ENCODE data around the gene RASGEF1C. TPM values are rescaled to one million over a fixed set of nuclear protein-coding genes. Genes with fewer than 3 reads are reported as not detected.

The RASGEF1C gene
- total and polyA plus RNA-seq, 2 of the 13 experiments (the other 11 are each of a cell fraction or from before 2014, with no cell fraction given), result not detected

GRCh38 chr5:180071531-180072255 is 137.3 kb downstream of the RASGEF1C start, which contains the start of gene RNF130 (continued):
- TF ChIP-seq, protein P1, sequence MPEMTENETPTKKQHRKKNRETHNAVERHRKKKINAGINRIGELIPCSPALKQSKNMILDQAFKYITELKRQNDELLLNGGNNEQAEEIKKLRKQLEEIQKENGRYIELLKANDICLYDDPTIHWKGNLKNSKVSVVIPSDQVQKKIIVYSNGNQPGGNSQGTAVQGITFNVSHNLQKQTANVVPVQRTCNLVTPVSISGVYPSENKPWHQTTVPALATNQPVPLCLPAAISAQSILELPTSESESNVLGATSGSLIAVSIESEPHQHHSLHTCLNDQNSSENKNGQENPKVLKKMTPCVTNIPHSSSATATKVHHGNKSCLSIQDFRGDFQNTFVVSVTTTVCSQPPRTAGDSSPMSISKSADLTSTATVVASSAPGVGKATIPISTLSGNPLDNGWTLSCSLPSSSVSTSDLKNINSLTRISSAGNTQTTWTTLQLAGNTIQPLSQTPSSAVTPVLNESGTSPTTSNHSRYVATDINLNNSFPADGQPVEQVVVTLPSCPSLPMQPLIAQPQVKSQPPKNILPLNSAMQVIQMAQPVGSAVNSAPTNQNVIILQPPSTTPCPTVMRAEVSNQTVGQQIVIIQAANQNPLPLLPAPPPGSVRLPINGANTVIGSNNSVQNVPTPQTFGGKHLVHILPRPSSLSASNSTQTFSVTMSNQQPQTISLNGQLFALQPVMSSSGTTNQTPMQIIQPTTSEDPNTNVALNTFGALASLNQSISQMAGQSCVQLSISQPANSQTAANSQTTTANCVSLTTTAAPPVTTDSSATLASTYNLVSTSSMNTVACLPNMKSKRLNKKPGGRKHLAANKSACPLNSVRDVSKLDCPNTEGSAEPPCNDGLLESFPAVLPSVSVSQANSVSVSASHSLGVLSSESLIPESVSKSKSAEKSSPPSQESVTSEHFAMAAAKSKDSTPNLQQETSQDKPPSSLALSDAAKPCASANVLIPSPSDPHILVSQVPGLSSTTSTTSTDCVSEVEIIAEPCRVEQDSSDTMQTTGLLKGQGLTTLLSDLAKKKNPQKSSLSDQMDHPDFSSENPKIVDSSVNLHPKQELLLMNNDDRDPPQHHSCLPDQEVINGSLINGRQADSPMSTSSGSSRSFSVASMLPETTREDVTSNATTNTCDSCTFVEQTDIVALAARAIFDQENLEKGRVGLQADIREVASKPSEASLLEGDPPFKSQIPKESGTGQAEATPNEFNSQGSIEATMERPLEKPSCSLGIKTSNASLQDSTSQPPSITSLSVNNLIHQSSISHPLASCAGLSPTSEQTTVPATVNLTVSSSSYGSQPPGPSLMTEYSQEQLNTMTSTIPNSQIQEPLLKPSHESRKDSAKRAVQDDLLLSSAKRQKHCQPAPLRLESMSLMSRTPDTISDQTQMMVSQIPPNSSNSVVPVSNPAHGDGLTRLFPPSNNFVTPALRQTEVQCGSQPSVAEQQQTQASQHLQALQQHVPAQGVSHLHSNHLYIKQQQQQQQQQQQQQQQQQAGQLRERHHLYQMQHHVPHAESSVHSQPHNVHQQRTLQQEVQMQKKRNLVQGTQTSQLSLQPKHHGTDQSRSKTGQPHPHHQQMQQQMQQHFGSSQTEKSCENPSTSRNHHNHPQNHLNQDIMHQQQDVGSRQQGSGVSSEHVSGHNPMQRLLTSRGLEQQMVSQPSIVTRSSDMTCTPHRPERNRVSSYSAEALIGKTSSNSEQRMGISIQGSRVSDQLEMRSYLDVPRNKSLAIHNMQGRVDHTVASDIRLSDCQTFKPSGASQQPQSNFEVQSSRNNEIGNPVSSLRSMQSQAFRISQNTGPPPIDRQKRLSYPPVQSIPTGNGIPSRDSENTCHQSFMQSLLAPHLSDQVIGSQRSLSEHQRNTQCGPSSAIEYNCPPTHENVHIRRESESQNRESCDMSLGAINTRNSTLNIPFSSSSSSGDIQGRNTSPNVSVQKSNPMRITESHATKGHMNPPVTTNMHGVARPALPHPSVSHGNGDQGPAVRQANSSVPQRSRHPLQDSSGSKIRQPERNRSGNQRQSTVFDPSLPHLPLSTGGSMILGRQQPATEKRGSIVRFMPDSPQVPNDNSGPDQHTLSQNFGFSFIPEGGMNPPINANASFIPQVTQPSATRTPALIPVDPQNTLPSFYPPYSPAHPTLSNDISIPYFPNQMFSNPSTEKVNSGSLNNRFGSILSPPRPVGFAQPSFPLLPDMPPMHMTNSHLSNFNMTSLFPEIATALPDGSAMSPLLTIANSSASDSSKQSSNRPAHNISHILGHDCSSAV (CRISPR knock-in tag; IDR thresholded peaks at IDR 0.05; ENCODE audit: borderline replicate concordance), result peak; percentile 69; the same call in 1 of the 2 replicates
- TF ChIP-seq HES4 (CRISPR knock-in tag; IDR thresholded peaks at IDR 0.05; ENCODE audit: borderline replicate concordance) (peak; percentile 97), KDM5B (CRISPR knock-in tag; IDR thresholded peaks at IDR 0.05; ENCODE audit: borderline replicate concordance) (peak; percentile 98), GABPB1 (CRISPR knock-in tag; IDR thresholded peaks at IDR 0.05) (peak; percentile 72), SIN3B (IDR thresholded peaks at IDR 0.05; ENCODE audit: low read length) (no peak), ZNF326 (CRISPR knock-in tag; IDR thresholded peaks at IDR 0.05; ENCODE audit: borderline replicate concordance) (no peak), ZC3H13 (CRISPR knock-in tag; IDR thresholded peaks at IDR 0.05) (peak; percentile 93), MZF1 (CRISPR knock-in tag; IDR thresholded peaks at IDR 0.05; ENCODE audit: borderline replicate concordance) (no peak), PRMT3 (CRISPR knock-in tag; IDR thresholded peaks at IDR 0.05; ENCODE audit: borderline replicate concordance, low read depth) (peak; percentile 95), ZBTB25 (CRISPR knock-in tag; IDR thresholded peaks at IDR 0.05) (0 out of 2 replicates have a peak, but pooled peaks have one; percentile 53), ZNF562 (CRISPR knock-in tag; IDR thresholded peaks at IDR 0.05; ENCODE audit: borderline replicate concordance) (peak; percentile 96), ZNF577 (CRISPR knock-in tag; IDR thresholded peaks at IDR 0.05; ENCODE audit: borderline replicate concordance, low read depth) (peak; percentile 90; the same call in 1 of the 2 replicates), HNRNPL (IDR thresholded peaks at IDR 0.05; ENCODE audit: low read depth, low read length) (no peak), ZNF614 (CRISPR knock-in tag; IDR thresholded peaks at IDR 0.05; ENCODE audit: borderline replicate concordance) (peak; percentile 86; the same call in 1 of the 2 replicates), ZNF460 (CRISPR knock-in tag; IDR thresholded peaks at IDR 0.05; ENCODE audit: borderline replicate concordance) (no peak; the same call in 1 of the 2 replicates), JUNB (CRISPR knock-in tag; IDR thresholded peaks at IDR 0.05; ENCODE audit: borderline replicate concordance) (0 out of 2 replicates have a peak, but pooled peaks have one; percentile 69)
- TF ChIP-seq, protein P2, sequence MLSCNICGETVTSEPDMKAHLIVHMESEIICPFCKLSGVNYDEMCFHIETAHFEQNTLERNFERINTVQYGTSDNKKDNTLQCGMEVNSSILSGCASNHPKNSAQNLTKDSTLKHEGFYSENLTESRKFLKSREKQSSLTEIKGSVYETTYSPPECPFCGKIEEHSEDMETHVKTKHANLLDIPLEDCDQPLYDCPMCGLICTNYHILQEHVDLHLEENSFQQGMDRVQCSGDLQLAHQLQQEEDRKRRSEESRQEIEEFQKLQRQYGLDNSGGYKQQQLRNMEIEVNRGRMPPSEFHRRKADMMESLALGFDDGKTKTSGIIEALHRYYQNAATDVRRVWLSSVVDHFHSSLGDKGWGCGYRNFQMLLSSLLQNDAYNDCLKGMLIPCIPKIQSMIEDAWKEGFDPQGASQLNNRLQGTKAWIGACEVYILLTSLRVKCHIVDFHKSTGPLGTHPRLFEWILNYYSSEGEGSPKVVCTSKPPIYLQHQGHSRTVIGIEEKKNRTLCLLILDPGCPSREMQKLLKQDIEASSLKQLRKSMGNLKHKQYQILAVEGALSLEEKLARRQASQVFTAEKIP (CRISPR knock-in tag; IDR thresholded peaks at IDR 0.05; ENCODE audit: borderline replicate concordance), result 0 out of 2 replicates have a peak, but pooled peaks have one; percentile 57
